ENCODE results near the gene HSPD1. TPM values are rescaled to one million over a fixed set of nuclear protein-coding genes. Genes with fewer than 3 reads are reported as not detected.

HSPD1 gene
- total and polyA plus RNA-seq, 4 donors: 185 to 490 (median 287) TPM

DNA sequence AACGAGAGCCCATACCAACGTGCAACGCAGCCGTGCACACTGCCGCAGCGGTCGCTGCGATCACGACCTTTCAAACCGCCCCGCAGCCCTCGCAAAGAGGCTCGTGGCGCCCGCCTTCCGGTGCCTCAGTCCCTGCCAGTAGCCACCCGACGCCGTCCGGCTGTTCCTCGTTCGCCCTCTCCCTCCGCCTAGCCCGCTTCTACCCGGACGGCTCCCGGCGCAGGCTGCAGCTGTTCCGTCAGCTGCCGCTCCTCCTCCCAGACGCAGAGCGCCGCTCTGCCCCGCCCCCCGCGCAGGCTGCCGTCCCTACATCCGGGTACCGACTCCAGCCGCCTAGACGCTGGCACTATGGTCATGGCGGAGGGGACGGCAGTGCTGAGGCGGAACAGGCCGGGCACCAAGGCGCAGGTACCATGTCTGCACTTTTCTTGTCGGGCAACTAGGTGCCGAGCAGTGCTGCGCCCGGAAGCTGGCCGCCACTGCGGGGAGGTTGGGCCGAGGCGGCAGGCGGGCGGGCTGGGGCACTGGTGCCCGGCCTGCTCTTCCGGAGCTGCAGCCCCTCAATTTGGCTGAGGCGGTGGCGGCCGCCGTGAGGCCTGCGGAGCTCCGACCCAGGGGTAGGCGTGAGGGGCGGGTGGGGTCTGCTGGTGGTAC lies 16.2 kb upstream of the HSPD1 start, which contains the start of gene MOB4 (continued):
- TF ChIP-seq, protein P1, sequence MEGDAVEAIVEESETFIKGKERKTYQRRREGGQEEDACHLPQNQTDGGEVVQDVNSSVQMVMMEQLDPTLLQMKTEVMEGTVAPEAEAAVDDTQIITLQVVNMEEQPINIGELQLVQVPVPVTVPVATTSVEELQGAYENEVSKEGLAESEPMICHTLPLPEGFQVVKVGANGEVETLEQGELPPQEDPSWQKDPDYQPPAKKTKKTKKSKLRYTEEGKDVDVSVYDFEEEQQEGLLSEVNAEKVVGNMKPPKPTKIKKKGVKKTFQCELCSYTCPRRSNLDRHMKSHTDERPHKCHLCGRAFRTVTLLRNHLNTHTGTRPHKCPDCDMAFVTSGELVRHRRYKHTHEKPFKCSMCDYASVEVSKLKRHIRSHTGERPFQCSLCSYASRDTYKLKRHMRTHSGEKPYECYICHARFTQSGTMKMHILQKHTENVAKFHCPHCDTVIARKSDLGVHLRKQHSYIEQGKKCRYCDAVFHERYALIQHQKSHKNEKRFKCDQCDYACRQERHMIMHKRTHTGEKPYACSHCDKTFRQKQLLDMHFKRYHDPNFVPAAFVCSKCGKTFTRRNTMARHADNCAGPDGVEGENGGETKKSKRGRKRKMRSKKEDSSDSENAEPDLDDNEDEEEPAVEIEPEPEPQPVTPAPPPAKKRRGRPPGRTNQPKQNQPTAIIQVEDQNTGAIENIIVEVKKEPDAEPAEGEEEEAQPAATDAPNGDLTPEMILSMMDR (IDR thresholded peaks at IDR 0.05; ENCODE audit: low read depth, low read length, missing input control): no peak

DNA sequence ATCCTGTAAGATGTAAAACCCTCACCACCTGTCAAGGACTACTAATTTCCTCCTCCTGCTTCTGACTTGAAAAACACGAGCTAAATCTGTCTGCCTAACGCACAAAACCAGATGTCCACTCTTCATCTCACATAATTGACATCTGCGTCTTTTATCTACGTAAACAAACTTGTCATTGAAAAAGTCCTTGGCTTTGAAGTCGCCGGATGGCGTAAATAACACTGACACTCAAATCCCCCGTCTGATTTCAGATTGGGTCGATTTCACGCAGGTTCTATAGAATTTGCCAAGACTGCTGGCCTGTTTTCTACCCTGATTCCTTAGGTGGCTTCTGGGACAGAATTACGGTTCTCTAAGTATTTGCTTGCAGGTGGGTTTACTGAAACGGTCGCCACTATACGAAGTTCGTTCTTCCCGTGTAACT lies 15.7 kb upstream of the HSPD1 start:
- H3K4me3 ChIP-seq (ENCODE audit: low read depth in 1 of 3, low read length in 3 of 3): peak overlapping the region; percentile 64 to 82 (median 82)
- no peaks in the 10 kb centered on the region for H3K27me3 ChIP-seq (ENCODE audit: control insufficient read depth in 4 of 4, insufficient read depth in 4 of 4, low read length in 3 of 4)
- H3K9ac ChIP-seq (ENCODE audit: low read depth in 1 of 2, low read length in 2 of 2): peak overlapping the region; percentile 93 to 98
- H3K36me3 ChIP-seq (ENCODE audit: control insufficient read depth in 4 of 4, insufficient read depth in 3 of 4, low read depth in 1 of 4, low read length in 3 of 4): no peaks in the 10 kb centered on the region
- under 1% methylated on average over 16 of the region's 16 CpGs for WGBS
- H3K9me3 ChIP-seq (ENCODE audit: control insufficient read depth in 4 of 4, low read length in 3 of 4): no peaks in the 10 kb centered on the region
- DNase-seq (ENCODE audit: low spot score): no peak
- peak overlapping the region; percentile 93 to 95 for H3K27ac ChIP-seq (ENCODE audit: low read depth in 1 of 2, low read length in 2 of 2)
- peak in 1 of 2 donors; percentile 29 for TF ChIP-seq JUND (IDR thresholded peaks at IDR 0.05)
- TF ChIP-seq, protein P2, sequence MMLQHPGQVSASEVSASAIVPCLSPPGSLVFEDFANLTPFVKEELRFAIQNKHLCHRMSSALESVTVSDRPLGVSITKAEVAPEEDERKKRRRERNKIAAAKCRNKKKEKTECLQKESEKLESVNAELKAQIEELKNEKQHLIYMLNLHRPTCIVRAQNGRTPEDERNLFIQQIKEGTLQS (IDR thresholded peaks at IDR 0.05): no peak
- no peak for TF ChIP-seq EGR1 (IDR thresholded peaks at IDR 0.05; ENCODE audit: low read depth in 2 of 2)
- peaks cover 0 to 12% (median 6%) of the 10 kb centered on the region in 4 donors for H3K4me1 ChIP-seq (ENCODE audit: control insufficient read depth in 4 of 4, insufficient read depth in 4 of 4, low read length in 3 of 4)

DNA sequence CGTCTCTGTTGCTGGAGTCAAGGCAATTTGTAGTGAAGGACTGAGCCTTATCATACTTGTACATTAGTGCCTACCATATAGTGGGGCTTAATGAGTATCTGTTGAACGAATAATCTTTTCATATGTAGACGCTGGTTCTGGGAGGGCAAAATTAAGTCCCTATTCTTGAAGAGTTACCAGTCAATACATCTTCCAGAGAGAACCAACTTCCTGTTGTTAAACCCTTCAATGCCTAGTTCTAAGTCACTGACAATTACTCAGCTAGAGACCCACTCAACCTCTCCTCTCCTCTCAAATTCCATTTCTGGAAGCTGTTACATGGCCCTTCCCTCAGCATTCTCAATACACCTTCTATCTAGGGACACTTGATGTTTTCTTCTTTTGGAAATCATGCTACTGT lies 15.1 kb upstream of the HSPD1 start:
- H3K9ac ChIP-seq (ENCODE audit: low read depth in 1 of 2, low read length in 2 of 2): peak overlapping the region; percentile 93 to 98
- H3K4me3 ChIP-seq (ENCODE audit: low read depth in 1 of 3, low read length in 3 of 3): peak overlapping the region in 1 of 3 donors; percentile 82
- peak overlapping the region; percentile 93 to 95 for H3K27ac ChIP-seq (ENCODE audit: low read depth in 1 of 2, low read length in 2 of 2)
- peaks cover 0 to 12% (median 6%) of the 10 kb centered on the region in 4 donors for H3K4me1 ChIP-seq (ENCODE audit: control insufficient read depth in 4 of 4, insufficient read depth in 4 of 4, low read length in 3 of 4)
- WGBS: 81% methylated on average over 3 of the region's 3 CpGs
- H3K36me3 ChIP-seq (ENCODE audit: control insufficient read depth in 4 of 4, insufficient read depth in 3 of 4, low read depth in 1 of 4, low read length in 3 of 4): no peaks in the 10 kb centered on the region
- H3K27me3 ChIP-seq (ENCODE audit: control insufficient read depth in 4 of 4, insufficient read depth in 4 of 4, low read length in 3 of 4): no peaks in the 10 kb centered on the region
- H3K9me3 ChIP-seq (ENCODE audit: control insufficient read depth in 4 of 4, low read length in 3 of 4): no peaks in the 10 kb centered on the region
- no peak for DNase-seq (ENCODE audit: low spot score)
- no peak for TF ChIP-seq FOXA1 (IDR thresholded peaks at IDR 0.05)
- TF ChIP-seq, protein P3, sequence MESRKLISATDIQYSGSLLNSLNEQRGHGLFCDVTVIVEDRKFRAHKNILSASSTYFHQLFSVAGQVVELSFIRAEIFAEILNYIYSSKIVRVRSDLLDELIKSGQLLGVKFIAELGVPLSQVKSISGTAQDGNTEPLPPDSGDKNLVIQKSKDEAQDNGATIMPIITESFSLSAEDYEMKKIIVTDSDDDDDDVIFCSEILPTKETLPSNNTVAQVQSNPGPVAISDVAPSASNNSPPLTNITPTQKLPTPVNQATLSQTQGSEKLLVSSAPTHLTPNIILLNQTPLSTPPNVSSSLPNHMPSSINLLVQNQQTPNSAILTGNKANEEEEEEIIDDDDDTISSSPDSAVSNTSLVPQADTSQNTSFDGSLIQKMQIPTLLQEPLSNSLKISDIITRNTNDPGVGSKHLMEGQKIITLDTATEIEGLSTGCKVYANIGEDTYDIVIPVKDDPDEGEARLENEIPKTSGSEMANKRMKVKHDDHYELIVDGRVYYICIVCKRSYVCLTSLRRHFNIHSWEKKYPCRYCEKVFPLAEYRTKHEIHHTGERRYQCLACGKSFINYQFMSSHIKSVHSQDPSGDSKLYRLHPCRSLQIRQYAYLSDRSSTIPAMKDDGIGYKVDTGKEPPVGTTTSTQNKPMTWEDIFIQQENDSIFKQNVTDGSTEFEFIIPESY (IDR thresholded peaks at IDR 0.05): no peak
- no peak for TF ChIP-seq NR2F2 (IDR thresholded peaks at IDR 0.05)
- TF ChIP-seq HNF4G (IDR thresholded peaks at IDR 0.05): no peak
- TF ChIP-seq RXRA (IDR thresholded peaks at IDR 0.05): no peak
- TF ChIP-seq, protein P4, sequence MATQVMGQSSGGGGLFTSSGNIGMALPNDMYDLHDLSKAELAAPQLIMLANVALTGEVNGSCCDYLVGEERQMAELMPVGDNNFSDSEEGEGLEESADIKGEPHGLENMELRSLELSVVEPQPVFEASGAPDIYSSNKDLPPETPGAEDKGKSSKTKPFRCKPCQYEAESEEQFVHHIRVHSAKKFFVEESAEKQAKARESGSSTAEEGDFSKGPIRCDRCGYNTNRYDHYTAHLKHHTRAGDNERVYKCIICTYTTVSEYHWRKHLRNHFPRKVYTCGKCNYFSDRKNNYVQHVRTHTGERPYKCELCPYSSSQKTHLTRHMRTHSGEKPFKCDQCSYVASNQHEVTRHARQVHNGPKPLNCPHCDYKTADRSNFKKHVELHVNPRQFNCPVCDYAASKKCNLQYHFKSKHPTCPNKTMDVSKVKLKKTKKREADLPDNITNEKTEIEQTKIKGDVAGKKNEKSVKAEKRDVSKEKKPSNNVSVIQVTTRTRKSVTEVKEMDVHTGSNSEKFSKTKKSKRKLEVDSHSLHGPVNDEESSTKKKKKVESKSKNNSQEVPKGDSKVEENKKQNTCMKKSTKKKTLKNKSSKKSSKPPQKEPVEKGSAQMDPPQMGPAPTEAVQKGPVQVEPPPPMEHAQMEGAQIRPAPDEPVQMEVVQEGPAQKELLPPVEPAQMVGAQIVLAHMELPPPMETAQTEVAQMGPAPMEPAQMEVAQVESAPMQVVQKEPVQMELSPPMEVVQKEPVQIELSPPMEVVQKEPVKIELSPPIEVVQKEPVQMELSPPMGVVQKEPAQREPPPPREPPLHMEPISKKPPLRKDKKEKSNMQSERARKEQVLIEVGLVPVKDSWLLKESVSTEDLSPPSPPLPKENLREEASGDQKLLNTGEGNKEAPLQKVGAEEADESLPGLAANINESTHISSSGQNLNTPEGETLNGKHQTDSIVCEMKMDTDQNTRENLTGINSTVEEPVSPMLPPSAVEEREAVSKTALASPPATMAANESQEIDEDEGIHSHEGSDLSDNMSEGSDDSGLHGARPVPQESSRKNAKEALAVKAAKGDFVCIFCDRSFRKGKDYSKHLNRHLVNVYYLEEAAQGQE (IDR thresholded peaks at IDR 0.05): no peak
